HG03175 (cell line): ENCODE measurements around the gene LCOR.

Source experiments
- ATAC-seq: cut with Tn5 transposase; IDR thresholded peaks from one replicate; pipeline ENCODE4 v1.9.1; 2021; ENCODE audit warnings: mild to moderate bottlenecking, moderate library complexity; ENCODE audit not compliant: unreplicated experiment

LCOR gene

DNA sequence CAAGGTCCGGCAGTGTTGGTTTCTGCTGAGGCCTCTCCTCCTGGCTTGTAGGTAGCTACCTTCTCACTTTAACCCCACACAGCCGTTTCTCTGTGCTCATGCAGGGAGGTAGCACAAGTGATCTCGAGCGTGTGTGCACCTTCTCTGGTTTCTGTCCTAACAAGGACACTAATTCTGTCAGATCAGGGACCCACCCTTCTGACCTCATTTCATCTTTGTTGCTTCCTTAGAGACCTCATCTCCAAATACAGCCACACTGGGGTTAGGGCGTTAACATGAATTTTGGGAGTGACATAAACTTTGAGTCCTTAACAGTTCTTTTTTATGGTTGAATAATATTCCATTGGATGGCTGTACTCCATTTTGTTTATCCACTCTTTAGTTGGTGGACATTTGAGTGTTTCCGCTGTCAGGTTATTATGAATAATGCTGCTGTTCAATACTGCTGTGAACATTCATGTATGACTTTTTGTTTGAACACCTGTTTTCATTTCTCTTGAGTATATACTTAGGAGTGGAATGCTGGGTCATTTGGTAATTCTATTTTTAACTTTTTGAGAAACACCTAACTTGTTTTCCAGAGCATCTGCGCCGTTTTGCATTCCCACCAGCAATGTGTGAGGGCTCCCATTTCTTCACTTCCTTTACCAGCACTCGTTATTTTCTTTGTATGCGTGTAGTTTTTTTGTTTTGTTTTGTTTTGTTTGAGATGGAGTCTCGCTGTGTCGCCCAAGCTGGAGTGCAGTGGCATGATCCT lies 57.5 kb downstream of the LCOR start:
- no peak for ATAC-seq

DNA sequence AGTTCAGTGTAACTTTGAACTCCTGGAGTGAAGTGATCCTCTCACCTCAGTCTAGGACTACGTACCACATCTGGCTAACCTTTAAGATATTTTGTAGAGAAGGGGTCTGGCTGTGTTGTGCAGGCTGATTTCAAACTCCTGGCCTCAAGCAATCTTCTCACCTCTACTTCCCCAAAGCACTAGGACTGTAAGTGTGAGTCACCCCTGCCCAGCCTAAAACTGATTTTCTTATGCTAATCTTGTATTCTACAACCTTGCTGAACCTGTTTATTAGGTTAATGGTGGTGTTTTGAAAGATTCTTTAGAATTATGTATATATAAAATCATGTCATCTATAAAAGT lies 58.0 kb downstream of the LCOR start:
- no peak for ATAC-seq

DNA sequence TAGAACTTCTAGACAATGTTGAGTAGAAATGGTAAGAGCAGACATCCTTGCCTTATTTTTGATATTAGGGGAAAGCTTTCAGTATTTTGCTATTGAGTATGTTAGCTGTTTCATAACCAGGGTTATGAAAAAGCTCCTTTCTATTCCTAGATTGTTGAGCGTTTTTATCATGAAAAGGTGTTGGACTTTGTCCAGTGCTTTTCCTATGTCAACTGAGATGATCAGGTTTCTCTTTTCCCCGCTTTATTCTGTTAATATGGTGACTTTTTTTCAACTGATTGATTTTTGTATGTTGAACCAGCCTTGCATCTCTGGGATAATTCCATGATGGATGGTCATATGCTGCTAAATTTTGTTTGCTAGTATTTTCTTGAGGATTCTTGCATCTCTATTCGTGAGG lies 58.5 kb downstream of the LCOR start:
- no peak for ATAC-seq

DNA sequence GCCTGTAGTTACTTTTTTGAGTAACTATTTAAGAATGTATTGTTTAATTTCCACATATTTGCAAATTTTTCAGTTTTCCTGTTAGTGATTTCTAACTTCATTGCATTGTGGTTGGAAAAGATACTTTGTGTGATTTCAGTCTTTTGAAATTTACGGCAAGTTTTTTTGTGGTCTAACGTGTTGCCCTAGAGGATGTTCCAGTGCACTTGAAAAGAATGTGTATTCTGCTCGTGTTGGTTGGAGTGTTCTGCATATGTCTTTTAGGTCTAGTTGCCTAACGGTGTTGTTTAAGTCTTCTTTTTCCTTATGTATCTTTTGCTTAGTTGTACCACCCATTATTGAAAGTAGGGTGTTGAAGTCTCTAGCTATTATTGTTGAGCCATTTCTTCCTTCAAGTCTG lies 59.7 kb downstream of the LCOR start:
- no peak for ATAC-seq

DNA sequence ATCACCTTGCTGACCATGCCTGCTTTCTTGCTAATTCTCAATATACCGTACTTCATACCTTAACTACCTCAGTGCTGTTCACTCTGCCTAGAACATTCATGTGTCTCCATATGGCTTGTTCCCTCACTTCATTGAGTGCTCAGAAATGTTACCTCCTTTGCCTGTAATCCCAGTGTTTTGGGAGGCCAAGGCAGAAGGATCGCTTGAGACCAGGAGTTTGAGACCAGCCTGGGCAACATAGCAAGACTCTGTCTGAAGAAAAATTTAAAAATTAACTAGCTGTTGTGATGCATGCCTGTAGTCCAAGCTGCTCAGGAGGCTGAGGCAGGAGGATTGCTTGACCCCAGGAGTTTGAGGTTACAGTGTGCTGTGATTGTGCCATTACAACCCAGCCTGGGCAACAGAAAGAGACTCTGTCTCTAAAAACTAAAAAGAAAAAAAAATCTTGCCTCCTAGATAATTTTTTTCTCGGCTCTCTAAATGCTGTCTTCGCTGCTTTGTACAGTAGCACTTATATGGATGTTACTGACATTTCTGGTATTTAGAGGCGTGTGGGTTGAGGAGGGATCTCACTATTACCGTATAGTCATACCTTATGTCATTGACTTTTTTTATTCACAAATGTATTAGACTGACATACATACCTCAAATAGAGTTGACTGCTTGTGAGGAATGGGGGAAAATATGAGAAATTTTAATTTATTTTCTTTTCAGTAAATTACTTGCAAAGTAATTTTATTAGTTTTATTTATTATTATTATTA lies 63.7 kb downstream of the LCOR start:
- ATAC-seq, result no peak

DNA sequence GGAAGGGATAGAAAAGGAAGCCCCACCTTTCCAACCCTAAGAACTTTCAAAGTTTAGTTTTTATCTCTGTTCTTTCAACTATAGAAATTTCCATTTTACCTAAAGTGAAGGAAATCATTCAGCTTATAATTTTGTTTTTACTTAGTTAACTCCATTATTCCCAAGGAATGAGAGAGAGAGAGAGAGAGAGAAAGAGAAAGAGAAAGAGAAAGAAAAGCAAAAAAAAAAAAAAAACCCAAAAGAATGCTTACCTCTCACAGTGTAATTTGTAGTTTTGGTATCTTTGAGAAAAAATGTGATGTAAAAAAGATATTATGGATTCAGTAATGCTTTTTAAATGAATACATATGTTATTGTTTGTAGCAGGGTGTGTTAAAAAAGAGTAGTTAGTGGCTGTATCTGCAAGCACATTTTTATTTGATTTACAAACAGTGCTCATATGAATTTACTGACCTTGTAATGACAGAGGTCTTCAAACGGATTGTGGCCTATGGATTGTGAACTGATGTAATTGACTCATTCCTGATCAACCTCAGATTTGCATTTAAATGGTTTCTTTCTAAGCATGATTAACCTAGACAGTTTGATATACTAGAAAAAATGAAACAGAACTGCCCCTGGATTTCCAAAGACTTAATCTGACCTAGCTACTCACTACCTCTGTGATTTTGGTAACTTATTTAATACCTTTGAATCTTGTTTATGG lies 64.9 kb downstream of the LCOR start:
- no peak for ATAC-seq

DNA sequence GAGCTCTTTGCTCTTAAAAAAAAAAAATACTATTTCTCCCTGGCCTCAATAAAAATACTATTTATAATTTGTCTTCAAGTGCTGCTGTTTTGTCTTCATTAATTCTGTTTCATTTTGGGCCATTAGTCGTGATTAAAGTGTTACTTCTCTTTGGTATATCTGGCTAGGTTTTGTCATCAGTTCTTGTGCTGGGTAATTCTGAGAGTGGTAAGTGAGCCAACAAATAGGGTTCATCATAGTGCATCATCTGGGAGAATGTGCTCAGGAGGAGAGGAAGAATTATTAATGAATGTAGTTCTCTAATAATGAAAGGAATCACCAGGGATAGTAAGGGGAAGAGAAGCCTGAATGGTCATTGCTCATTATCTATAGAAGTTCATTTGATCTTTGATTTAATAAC lies 70.0 kb downstream of the LCOR start:
- ATAC-seq, result no peak

DNA sequence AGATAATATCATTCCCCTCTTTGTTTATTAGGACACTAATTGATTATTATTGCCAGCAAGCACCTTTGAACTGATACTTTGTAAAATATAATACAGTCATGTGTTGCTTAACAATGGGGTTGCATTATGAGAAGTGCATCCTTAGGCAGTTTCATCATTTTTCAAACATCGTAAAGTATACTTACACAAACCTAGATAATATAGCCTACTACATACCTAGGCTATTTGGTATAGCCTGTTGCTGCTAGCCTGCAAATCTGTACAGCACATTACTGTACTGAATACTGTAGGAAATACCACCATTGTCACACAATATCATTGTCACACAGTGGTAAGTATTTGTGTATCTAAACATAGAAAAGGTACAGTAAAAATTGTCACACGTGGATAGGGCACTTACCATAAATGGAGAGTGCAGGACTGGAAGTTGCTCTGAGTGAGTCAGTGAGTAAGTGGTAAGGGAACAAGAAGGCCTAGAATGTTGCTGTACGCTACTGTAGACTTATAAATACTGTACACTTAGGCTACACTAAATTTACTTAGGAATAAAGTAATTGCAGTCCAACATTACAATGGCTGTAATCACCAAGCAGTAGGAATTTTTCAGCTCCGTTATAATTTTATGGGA lies 70.7 kb downstream of the LCOR start:
- ATAC-seq, result no peak

DNA sequence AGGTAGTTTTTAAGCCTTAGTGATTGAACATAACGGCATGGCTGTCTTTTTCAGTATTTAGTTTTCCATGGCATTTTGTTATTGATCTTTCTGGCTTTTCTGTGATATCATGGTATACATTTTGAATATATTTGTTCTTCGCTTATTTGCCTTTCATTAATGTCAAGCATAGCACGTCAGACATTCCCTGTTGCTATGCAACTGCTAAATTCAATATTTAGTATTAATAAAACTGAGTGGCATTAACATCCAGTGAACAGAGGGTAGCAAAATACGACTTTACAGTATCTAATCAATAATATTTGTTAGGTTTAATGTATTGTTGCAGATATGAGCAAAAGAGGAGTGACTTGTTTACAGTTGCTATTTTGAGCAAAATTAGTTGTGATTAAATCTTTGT lies 72.5 kb downstream of the LCOR start:
- no peak for ATAC-seq

DNA sequence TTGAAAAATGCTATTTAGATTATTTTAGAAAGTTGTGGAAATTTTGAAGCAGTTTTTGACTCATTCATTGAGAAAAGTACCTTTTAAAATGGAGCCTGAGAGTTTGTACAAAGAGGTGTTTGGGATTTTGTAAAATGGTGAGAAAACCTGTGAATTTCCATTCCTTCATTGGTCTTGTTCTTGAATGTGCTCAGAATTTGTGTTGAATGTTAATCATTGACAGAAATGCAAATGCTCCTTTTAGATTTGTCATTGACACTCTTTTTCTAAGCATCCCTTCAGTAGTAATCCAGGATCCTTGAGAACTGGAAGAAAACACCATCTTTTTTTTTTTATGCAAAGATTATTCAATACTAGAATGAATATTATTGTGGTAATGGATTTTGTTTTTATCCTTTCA lies 74.8 kb downstream of the LCOR start:
- ATAC-seq, result no peak

DNA sequence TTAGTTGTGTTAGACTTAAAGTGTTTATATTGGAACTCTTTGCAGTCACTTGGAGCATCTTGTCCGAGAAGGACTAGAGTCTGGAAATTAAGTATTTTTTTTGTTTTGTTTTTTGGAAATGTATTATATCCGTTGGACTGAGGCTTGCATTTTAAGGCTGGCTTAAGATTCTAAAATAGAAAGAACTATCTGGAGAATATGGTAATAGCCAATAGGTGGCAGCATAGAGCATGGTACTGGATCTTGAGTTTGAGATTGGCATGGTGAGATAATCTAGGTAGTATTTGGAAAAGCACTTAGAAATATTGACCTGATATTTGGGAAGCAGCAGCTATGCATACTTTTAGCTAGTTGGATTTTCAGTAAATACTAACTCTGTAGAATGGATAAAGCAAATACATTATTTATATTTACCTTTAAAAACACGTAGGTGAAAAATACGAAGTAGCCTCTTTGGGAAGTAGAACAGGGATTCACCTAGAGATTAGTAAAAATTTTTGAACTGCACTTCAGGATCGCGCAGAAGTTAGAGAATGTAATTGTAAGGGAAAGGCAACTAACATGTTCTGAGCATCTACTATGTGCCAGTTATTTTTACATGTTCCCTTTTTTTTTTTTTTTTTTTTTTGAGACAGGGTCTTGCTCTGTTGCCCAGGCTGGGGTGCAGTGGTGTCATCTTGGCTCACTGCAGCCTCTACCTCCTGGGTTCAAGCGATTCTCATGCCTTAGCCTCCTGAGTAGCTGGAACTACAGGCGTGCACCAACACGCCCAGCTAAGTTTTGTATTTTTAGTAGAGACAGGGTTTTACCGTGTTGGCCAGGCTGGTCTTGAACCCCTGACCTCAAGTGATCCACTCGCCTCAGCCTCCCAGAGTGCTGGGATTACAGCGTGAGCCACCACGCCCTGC lies 78.6 kb downstream of the LCOR start:
- ATAC-seq, result no peak

DNA sequence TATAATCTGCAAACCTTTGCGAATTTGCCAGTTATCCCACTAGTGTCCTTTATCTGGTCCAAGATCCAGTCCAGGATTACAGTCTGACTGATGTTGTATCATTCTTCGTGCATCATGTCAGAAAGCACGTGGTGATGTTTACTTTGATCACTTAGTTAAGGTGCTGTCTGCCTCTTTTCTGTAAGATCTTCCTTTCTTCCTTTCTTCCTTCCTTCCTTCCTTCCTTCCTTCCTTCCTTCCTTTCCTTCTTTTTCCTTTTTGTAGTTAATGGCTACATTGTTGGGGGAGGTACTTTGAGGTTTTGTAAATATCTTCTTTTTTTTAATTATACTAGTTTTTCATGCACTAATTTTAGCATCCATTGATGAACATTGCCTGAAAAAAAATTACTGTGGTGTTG lies 80.3 kb downstream of the LCOR start:
- ATAC-seq, result no peak

DNA sequence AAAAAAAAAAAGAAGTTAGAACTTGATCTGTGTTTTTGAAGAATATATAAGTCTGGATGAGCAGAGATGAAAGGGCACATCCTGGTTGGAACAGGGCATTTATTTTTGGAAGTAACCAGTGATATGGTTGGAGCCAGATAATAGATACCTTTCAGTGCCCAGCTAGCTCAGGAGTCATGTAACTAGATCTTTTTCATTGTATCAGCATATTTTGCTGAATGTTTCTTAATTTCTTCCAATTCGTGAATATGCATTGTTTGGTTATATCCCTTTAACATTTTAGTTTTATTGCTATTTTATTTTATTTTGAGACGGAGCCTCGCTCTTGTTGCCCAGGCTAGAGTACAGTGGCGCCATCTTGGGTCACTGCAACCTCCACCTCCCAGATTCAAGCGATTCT lies 81.8 kb downstream of the LCOR start:
- no peak for ATAC-seq

DNA sequence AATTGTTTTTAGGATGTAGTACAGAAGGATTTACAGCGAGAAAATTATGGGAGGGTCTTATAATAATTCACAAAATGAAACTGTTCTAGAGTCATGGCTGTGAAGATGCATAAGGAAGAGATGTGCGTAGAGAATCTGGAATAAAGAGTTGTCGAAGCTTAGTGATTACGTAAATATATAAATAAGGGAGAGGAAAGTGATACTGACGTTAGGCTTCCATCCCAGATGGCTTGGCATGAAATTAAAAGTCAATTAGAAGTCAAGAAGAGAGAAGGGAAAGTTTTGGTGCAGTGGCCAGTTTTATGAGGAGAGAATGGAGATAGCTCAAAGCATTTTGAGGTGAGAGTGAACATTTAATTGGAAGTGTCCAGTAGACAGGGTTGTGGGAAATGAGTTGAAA lies 85.5 kb downstream of the LCOR start:
- ATAC-seq, result no peak

DNA sequence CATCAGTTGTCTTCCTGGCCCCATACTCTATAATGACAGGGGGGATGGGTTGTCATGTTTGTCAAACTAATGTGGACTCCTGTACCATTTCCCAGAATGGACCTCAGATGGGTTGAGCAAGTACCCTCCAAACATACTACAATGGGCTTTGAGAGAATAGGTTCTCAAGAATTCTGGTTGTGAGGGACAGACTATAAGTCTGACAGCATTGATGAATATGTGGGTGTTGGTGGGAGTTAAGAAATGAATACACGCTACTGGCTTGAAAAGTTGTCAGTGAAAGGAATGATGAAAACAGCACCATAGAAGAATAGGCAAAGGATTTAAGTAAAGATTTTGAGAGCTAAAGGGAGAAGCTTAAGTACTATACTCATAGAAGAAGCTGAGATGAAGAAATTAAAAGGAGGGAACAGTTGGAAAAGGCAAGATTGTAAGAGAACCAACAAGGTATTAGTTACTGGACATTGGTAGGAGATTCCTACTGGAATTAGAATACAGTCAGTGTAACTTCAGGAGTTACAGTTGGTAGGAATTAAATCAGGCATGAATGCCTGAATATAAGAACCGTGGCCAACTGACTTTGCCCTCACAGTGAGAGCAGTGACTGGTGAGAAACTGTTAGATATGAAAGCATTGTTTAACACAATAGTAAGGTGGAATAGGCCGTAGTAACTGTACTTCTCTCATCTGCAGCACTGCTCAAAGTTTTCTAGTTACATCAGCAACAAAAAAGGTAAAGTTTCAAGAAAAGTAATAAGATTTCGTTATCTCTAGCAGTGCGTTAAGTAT lies 86.3 kb downstream of the LCOR start:
- ATAC-seq, result no peak

DNA sequence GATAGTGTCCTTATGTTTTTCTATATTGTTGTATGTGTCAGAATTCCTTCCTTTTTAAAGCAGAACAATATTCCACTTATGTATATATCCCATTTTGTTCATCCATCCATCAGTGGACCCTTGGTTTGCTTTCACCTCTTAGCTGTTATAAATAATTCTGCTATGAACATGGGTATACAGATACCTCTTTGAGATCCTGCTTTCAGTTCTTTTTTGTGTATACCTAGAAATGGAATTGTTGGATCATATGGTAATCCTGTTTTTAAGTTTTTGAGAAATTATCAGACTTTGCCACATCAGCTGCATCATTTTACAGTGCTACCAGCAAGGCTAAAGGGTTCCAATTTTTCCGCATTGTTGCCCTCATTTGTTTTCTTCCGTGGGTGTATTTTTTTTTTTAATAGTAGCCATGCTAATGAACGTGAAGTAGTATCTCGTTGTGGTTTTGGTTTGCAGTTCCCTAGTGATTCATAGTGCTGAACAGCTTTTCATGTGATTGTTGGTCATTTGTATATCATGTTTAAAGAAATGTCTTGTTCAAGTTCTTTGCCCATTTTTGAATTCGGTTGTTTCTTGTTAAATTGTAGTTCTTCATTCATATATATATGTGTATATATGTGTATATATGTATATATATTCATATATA lies 87.8 kb downstream of the LCOR start:
- ATAC-seq, result no peak

DNA sequence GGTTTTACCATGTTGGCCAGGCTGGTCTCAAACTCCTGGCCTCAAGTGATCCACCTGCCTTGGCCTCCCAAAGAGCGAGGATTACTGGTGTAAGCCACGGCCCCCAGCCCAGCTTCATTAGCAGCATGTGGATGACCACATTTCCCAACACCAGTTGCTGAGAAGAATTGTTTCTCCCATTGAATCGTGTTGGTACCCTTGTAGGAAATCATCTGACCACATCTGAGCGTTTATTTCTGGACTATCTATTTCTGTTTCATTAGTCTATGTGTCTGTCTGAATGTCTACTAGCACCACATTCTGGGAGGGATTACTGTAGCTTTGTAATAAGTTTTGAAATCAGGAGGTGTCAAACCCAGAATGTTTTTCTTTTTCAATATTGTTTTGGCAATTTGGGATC lies 89.6 kb downstream of the LCOR start:
- ATAC-seq, result no peak

DNA sequence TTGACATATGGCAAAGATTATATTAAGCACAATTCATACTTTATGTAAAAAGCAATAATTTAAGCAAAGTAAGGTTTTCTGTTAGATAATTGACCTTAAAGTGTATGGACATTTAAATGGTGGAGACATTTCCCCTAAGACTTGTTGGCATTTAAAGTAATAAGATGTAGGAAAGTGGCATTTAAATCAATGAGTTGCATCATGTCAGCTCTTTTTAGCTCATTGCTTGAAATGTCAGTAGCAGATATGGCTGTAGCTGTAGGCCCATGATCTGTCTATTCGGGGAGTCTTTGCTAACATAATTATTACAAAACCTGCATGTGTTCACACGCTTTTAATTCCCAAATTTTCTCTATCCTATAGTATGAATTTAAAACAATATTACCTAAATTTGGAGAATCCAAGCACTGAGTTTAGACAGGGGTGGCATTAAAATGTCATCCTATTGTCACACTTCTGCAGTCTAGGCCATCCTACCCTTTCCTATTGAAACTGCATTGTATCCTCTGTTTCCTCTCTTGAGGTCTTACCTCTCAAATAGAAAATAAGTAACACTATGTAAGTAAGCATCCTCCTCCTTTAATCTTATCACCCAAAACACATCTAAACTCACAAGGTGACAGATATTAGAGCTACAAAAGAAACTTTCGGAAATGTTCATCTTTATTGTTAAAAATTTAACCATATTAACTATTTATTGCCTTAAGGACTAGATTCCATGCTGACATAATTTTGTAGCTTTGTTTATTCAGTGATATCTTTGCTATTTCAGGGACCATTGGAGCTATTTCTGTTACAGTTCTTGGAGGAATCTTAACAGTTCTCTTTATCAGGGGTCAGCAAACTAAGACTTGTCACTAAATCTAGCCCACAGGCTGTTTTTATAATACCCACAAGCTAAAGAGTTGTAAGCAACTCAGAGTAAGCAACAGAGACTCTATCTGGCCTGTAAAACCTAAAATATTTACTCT lies 91.2 kb downstream of the LCOR start:
- ATAC-seq, result no peak
